GM03348 (cell line): ENCODE data around the gene TMEM213.
A peak's percentile ranks its signal among the peaks of the same experiment; 100 is the strongest.

ENCODE experiments used
- DNase-seq: peaks from one replicate; pipeline ENCODE4 v3.0.0; 2012; ENCODE audit warnings: low spot score

TMEM213 gene

GRCh38 chr7:138876326-138876725 lies 78.5 kb downstream of the TMEM213 start:
- DNase-seq, result no peak

- no peak for DNase-seq
Observed at GRCh38 chr7:138878051-138878450, 80.3 kb downstream of the TMEM213 start.

GRCh38 chr7:138878856-138879255 lies 81.1 kb downstream of the TMEM213 start:
- no peak for DNase-seq

- DNase-seq, result no peak
Observed at GRCh38 chr7:138879356-138879755, 81.6 kb downstream of the TMEM213 start.

GRCh38 chr7:138880881-138881578 lies 83.2 kb downstream of the TMEM213 start:
- DNase-seq, result peak; percentile 38

GRCh38 chr7:138881579-138882188 lies 83.9 kb downstream of the TMEM213 start:
- DNase-seq, result no peak

- DNase-seq, result no peak
Observed at GRCh38 chr7:138882249-138882648, 84.5 kb downstream of the TMEM213 start.

- no peak for DNase-seq
Observed at GRCh38 chr7:138885383-138886147, 87.8 kb downstream of the TMEM213 start.

- peak; percentile 70 for DNase-seq
Observed at GRCh38 chr7:138886501-138886917, 88.7 kb downstream of the TMEM213 start.

GRCh38 chr7:138887085-138887710 lies 89.4 kb downstream of the TMEM213 start:
- DNase-seq, result no peak
